ENCODE results near the gene ZNF280B.

ZNF280B gene

GRCh38 chr22:22531770-22532546 lies 23.4 kb upstream of the ZNF280B start:
- Histone ChIP-seq H3K9ac (ENCODE audit: insufficient read length) (no peak overlapping the region), H3K9me3 (ENCODE audit: low read depth, low read length) (no peaks in the 10 kb centered on the region), H3K4me3 (no peak overlapping the region), H3K27ac (no peak overlapping the region), H3K36me3 (ENCODE audit: insufficient read depth, low read length) (no peaks in the 10 kb centered on the region)
- TF ChIP-seq FOXP2 (optimal IDR thresholded peaks at IDR 0.05; ENCODE audit: control extremely low read depth, extremely low read length, insufficient read depth): no peak
- no peak for TF ChIP-seq EZH2 (IDR thresholded peaks at IDR 0.05)
- TF ChIP-seq POLR2AphosphoS5 (IDR thresholded peaks at IDR 0.05; ENCODE audit: borderline replicate concordance, low read depth, low read length): no peak
- DNase-seq (ENCODE audit: low read depth, low spot score): no peak

GRCh38 chr22:22528780-22529179 lies 20.2 kb upstream of the ZNF280B start:
- no peaks in the 10 kb centered on the region for H3K36me3 ChIP-seq (ENCODE audit: insufficient read depth, low read length)
- H3K4me3 ChIP-seq: no peak overlapping the region
- TF ChIP-seq POLR2AphosphoS5 (IDR thresholded peaks at IDR 0.05; ENCODE audit: borderline replicate concordance, low read depth, low read length) (no peak), EZH2 (IDR thresholded peaks at IDR 0.05) (no peak), FOXP2 (optimal IDR thresholded peaks at IDR 0.05; ENCODE audit: control extremely low read depth, extremely low read length, insufficient read depth) (no peak)
- no peak overlapping the region for H3K27ac ChIP-seq
- H3K9ac ChIP-seq (ENCODE audit: insufficient read length): no peak overlapping the region
- no peaks in the 10 kb centered on the region for H3K9me3 ChIP-seq (ENCODE audit: low read depth, low read length)
- no peak for DNase-seq (ENCODE audit: low read depth, low spot score)

- TF ChIP-seq POLR2AphosphoS5 (IDR thresholded peaks at IDR 0.05; ENCODE audit: borderline replicate concordance, low read depth, low read length) (no peak), FOXP2 (optimal IDR thresholded peaks at IDR 0.05; ENCODE audit: control extremely low read depth, extremely low read length, insufficient read depth) (no peak), EZH2 (IDR thresholded peaks at IDR 0.05) (no peak)
- H3K9me3 ChIP-seq (ENCODE audit: low read depth, low read length): no peaks in the 10 kb centered on the region
- no peak overlapping the region for H3K9ac ChIP-seq (ENCODE audit: insufficient read length)
- DNase-seq (ENCODE audit: low read depth, low spot score): no peak
- no peak overlapping the region for H3K4me3 ChIP-seq
- no peaks in the 10 kb centered on the region for H3K36me3 ChIP-seq (ENCODE audit: insufficient read depth, low read length)
- H3K27ac ChIP-seq: no peak overlapping the region
These were observed 18.8 kb upstream of the ZNF280B start for GRCh38 chr22:22527312-22527711.

- Histone ChIP-seq H3K36me3 (ENCODE audit: insufficient read depth, low read length) (no peaks in the 10 kb centered on the region), H3K27ac (no peak overlapping the region), H3K9ac (ENCODE audit: insufficient read length) (no peak overlapping the region), H3K4me3 (no peak overlapping the region), H3K9me3 (ENCODE audit: low read depth, low read length) (no peaks in the 10 kb centered on the region)
- TF ChIP-seq FOXP2 (optimal IDR thresholded peaks at IDR 0.05; ENCODE audit: control extremely low read depth, extremely low read length, insufficient read depth) (no peak), EZH2 (IDR thresholded peaks at IDR 0.05) (no peak), POLR2AphosphoS5 (IDR thresholded peaks at IDR 0.05; ENCODE audit: borderline replicate concordance, low read depth, low read length) (no peak)
- no peak for DNase-seq (ENCODE audit: low read depth, low spot score)
These were observed 17.8 kb upstream of the ZNF280B start for GRCh38 chr22:22526125-22526912.

- no peak for DNase-seq (ENCODE audit: low read depth, low spot score)
- no peaks in the 10 kb centered on the region for H3K36me3 ChIP-seq (ENCODE audit: insufficient read depth, low read length)
These were observed 15.0 kb upstream of the ZNF280B start for GRCh38 chr22:22523494-22523893.

GRCh38 chr22:22521631-22522030 lies 13.1 kb upstream of the ZNF280B start:
- H3K9ac ChIP-seq (ENCODE audit: insufficient read length): no peak overlapping the region
- no peak overlapping the region for H3K27ac ChIP-seq
- no peak overlapping the region for H3K4me3 ChIP-seq
- no peak for TF ChIP-seq FOXP2 (optimal IDR thresholded peaks at IDR 0.05; ENCODE audit: control extremely low read depth, extremely low read length, insufficient read depth)
- no peak for TF ChIP-seq EZH2 (IDR thresholded peaks at IDR 0.05)
- no peak for TF ChIP-seq POLR2AphosphoS5 (IDR thresholded peaks at IDR 0.05; ENCODE audit: borderline replicate concordance, low read depth, low read length)
- DNase-seq (ENCODE audit: low read depth, low spot score): no peak
- H3K9me3 ChIP-seq (ENCODE audit: low read depth, low read length): no peaks in the 10 kb centered on the region
- no peaks in the 10 kb centered on the region for H3K36me3 ChIP-seq (ENCODE audit: insufficient read depth, low read length)

More at GRCh38 chr22:22523494-22523893, 15.0 kb upstream of the ZNF280B start:
- no peaks in the 10 kb centered on the region for H3K9me3 ChIP-seq (ENCODE audit: low read depth, low read length)
- H3K27ac ChIP-seq: no peak overlapping the region
- no peak overlapping the region for H3K9ac ChIP-seq (ENCODE audit: insufficient read length)
- no peak for TF ChIP-seq POLR2AphosphoS5 (IDR thresholded peaks at IDR 0.05; ENCODE audit: borderline replicate concordance, low read depth, low read length)
- H3K4me3 ChIP-seq: no peak overlapping the region

- Histone ChIP-seq H3K4me3 (no peak overlapping the region), H3K9ac (ENCODE audit: insufficient read length) (no peak overlapping the region), H3K27ac (no peak overlapping the region), H3K36me3 (ENCODE audit: insufficient read depth, low read length) (no peaks in the 10 kb centered on the region), H3K9me3 (ENCODE audit: low read depth, low read length) (no peaks in the 10 kb centered on the region)
- TF ChIP-seq FOXP2 (optimal IDR thresholded peaks at IDR 0.05; ENCODE audit: control extremely low read depth, extremely low read length, insufficient read depth) (no peak), POLR2AphosphoS5 (IDR thresholded peaks at IDR 0.05; ENCODE audit: borderline replicate concordance, low read depth, low read length) (no peak), EZH2 (IDR thresholded peaks at IDR 0.05) (no peak)
- DNase-seq (ENCODE audit: low read depth, low spot score): no peak
These were observed 12.4 kb upstream of the ZNF280B start for GRCh38 chr22:22520667-22521602.
